ENCODE data around the gene SLC25A42.
"Not testable (repeated sequence)": the region's sequence is repeated elsewhere in the genome, so short reads cannot be mapped to it uniquely, and the experiment has no call there.

The SLC25A42 gene

GRCh38 chr19:19132912-19133311 lies 69.1 kb downstream of the SLC25A42 start:
- in situ Hi-C loops (cut with HindIII; ENCODE audit: low sequenced_read_pairs), result no loop called here
- no peak for DNase-seq (ENCODE audit: low read depth, low spot score)
- no peak overlapping the region for H3K4me3 ChIP-seq (ENCODE audit: low read depth, low read length)
- no peak for TF ChIP-seq CTCF (IDR thresholded peaks at IDR 0.05; ENCODE audit: low read depth, low read length)

GRCh38 chr19:19133985-19134384 lies 70.2 kb downstream of the SLC25A42 start:
- TF ChIP-seq CTCF (IDR thresholded peaks at IDR 0.05; ENCODE audit: low read depth, low read length), result no peak
- H3K4me3 ChIP-seq (ENCODE audit: low read depth, low read length), result no peak overlapping the region
- in situ Hi-C loops (cut with HindIII; ENCODE audit: low sequenced_read_pairs), result no loop called here
- no peak for DNase-seq (ENCODE audit: low read depth, low spot score)

GRCh38 chr19:19134687-19135158 lies 70.9 kb downstream of the SLC25A42 start:
- no peak for TF ChIP-seq CTCF (IDR thresholded peaks at IDR 0.05; ENCODE audit: low read depth, low read length)
- H3K4me3 ChIP-seq (ENCODE audit: low read depth, low read length), result no peak overlapping the region
- DNase-seq (ENCODE audit: low read depth, low spot score), result no peak
- in situ Hi-C loops (cut with HindIII; ENCODE audit: low sequenced_read_pairs), result no loop called here

- H3K4me3 ChIP-seq (ENCODE audit: low read depth, low read length); DNase-seq (ENCODE audit: low read depth, low spot score); in situ Hi-C loops (cut with HindIII; ENCODE audit: low sequenced_read_pairs): not testable (repeated sequence)
Measured at GRCh38 chr19:19135713-19136112, 71.9 kb downstream of the SLC25A42 start.

GRCh38 chr19:19137556-19138108 lies 73.8 kb downstream of the SLC25A42 start:
- no peak for DNase-seq (ENCODE audit: low read depth, low spot score)
- H3K4me3 ChIP-seq (ENCODE audit: low read depth, low read length), result peak overlapping the region; percentile 84
- TF ChIP-seq CTCF (IDR thresholded peaks at IDR 0.05; ENCODE audit: low read depth, low read length), result no peak
- in situ Hi-C loops (cut with HindIII; ENCODE audit: low sequenced_read_pairs), result no loop called here

- in situ Hi-C loops (cut with HindIII; ENCODE audit: low sequenced_read_pairs), result no loop called here
- no peak for TF ChIP-seq CTCF (IDR thresholded peaks at IDR 0.05; ENCODE audit: low read depth, low read length)
- peak; percentile 99 for DNase-seq (ENCODE audit: low read depth, low spot score)
- H3K4me3 ChIP-seq (ENCODE audit: low read depth, low read length), result peak within 1 kb of the TSS; percentile 84
Measured at GRCh38 chr19:19138109-19138981, 74.6 kb downstream of the SLC25A42 start, which contains the start of gene TMEM161A. Gene TMEM161A, minus strand, starts transcription at chr19:19138478. Its CDS starts 50 bp downstream, at chr19:19138428.

- no peak for DNase-seq (ENCODE audit: low read depth, low spot score)
- in situ Hi-C loops (cut with HindIII; ENCODE audit: low sequenced_read_pairs), result no loop called here
- no peak overlapping the region for H3K4me3 ChIP-seq (ENCODE audit: low read depth, low read length)
- no peak for TF ChIP-seq CTCF (IDR thresholded peaks at IDR 0.05; ENCODE audit: low read depth, low read length)
Measured at GRCh38 chr19:19139876-19140229, 76.1 kb downstream of the SLC25A42 start.

All from astrocyte of the spinal cord (primary cell).